GM20000 (cell line): ENCODE results near the gene GIMAP2.
"Not testable (repeated sequence)": the region's sequence is repeated elsewhere in the genome, so short reads cannot be mapped to it uniquely, and the experiment has no call there.

Experiments used
- DNase-seq: peaks from one replicate; pipeline ENCODE4 v3.0.0; 2012; ENCODE audit warnings: low spot score
- CTCF ChIP-seq: IDR thresholded peaks from 2 replicates; pipeline ENCODE4 v1.5.1; 2012; ENCODE audit warnings: mild to moderate bottlenecking, control low read depth; ENCODE audit errors: extremely low read depth, missing control alignments

The GIMAP2 gene

GRCh38 chr7:150666412-150666811 is 19.1 kb upstream of the GIMAP2 start:
- no peak for TF ChIP-seq CTCF
- DNase-seq, result no peak

DNA sequence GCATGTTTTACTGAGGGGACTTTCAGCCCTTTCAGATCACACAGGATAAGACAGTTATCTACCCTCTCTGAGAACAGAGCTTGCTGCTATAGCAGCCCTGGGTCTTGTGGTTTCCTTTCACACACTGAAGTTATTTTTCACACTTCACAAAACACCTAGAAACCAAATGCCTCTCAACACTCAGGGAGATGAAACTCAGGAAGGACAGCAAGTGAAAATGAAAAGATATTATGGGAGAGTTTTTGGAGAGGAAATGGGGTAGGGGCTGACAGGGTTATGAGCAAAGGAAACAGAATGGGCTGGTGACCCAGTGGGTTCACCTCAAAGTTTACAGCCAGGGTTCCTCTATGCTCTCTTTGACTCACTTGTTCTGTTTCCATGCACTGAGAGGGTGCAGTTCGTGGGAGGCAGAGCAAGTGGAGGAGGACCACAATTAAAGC is 17.0 kb upstream of the GIMAP2 start:
- peak; percentile 70 for DNase-seq
- TF ChIP-seq CTCF, result no peak

DNA sequence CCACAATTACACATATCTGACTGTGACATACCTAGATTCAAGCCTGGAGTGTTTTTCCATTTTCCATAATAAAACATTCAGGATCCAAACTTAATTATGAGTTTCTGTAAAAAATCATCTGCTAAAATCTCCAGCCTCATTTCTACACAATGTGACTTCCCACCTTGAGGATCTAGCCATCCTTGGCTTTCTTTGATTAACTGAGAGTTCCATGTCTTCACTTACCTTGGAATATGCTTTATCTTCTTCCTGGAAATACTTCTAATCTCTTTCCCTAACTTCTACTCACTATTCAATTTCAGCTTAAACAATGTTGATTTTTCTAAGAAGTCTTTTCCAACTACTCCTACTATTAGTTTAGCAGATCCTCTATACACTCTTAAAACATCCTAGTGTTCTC is 16.5 kb upstream of the GIMAP2 start:
- TF ChIP-seq CTCF, result no peak
- no peak for DNase-seq

DNA sequence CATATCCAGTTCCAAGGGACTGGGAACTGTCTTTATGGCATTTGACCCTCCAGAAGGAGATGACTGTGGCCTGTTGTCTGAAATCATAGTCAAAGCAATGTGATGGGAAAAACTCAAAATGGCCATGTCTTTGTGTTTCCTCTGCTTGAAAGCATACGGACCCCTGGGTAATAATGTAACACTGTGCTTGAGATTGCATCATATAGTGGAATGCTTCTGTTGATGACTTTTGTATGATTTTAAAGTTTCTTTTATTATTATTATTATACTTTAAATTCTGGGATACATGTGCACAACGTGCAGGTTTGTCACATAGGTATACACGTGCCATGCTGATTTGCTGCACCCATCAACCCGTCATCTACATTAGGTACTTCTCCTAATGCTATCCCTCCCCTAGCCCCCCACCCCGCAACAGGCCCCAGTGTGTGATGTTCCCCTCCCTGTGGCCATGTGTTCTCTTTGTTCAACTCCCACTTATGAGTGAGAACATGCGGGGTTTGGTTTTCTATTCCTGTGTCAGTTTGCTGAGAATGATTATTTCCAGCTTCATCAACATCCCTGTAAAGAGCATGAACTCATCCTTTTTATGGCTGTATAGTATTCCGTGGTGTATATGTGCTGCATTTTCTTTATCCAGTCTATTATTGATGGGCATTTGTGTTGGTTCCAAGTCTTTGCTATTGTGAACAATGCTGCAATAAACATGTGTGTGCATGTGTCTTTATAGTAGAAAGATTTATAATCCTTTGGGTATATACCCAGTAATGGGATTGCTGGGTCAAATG is 13.5 kb upstream of the GIMAP2 start:
- not testable (repeated sequence) for DNase-seq

- no peak for DNase-seq
- TF ChIP-seq CTCF, result no peak
Observed at GRCh38 chr7:150675714-150676113, 9.8 kb upstream of the GIMAP2 start.

GRCh38 chr7:150676276-150676675 is 9.2 kb upstream of the GIMAP2 start:
- not testable (repeated sequence) for DNase-seq

GRCh38 chr7:150676854-150677253 is 8.7 kb upstream of the GIMAP2 start:
- not testable (repeated sequence) for DNase-seq

DNA sequence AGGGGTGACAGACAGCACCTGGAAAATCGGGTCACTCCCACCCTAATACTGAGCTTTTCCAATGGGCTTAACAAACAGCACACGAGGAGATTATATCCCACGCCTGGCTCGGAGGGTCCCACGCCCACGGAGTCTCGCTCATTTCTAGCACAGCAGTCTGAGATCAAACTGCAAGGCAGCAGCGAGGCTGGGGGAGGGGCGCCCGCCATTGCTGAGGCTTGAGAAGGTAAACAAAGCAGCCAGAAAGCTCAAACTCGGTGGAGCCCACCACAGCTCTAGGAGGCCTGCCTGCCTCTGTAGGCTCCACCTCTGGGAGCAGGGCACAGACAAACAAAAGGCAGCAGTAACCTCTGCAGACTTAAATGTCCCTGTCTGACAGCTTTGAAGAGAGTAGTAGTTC is 6.9 kb upstream of the GIMAP2 start:
- not testable (repeated sequence) for DNase-seq

GRCh38 chr7:150680364-150680763 is 5.1 kb upstream of the GIMAP2 start:
- DNase-seq, result not testable (repeated sequence)

DNA sequence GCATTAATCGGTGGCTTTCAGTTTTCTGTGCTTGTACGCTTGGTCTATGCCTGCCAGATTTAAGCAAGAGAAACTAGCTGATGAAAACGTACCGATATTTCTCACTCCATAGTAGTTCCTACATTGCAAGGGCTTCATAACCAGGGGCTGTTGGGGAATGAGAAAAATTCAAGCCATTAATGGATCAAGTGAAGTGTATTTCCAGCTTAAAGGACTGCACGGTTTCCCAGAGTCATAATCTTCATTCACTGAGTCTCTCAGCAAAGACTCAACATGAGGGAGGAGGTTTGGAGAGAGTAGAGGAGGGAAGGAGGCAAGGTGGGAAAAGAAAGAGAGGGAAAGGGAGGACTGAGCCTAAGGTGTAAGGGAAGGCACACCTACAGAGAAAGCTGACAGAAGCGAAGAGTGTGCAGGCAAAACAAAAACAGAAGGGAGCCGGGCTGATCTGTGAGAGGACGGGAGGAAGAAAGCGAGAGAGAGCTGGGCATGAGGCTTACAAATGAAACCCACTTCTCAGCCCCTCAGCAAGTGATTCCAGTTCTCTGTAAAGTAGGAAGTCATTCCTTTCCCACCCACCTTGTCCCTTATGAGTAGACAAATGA is 625 bp downstream of the GIMAP2 start:
- DNase-seq, result no peak
- TF ChIP-seq CTCF, result no peak
